GM21515 (cell line): ENCODE data around the gene NPTXR.

Experiments
- ATAC-seq: cut with Tn5 transposase; IDR thresholded peaks from one replicate; pipeline ENCODE4 v1.9.1; 2021; ENCODE audit not compliant: unreplicated experiment

NPTXR gene

DNA sequence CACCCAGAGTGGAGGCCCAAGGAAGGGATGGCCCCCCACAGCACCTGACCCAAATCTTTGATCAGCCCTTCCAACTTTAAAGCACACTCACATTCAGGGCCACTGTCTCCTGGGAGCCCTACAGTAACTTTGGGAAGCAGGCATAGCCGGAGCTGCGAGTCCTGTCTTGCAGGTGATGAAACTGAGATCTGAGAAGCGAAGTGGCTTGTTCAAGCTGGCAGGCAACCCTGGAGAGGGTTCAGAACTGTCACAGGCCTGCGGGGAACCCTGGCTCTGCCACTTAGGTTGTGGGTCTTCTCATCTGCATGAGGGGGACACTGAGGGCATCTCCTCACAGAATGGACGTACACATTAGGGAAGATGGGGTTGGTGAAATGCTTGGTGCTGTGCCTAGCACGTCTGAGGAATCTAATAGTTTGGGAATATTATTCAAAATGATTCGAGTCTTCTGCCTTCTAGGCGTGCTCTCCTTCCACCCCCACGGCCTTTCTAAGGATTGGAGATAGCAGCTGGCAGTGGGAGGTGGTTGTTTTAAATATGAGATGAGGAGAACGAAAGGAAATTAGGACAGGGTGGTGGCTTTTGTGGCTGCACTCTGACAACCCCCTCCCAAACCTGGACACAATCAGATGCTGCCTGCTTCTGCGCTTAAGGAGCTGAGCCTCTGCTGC, 69.2 kb downstream of the NPTXR start:
- ATAC-seq: no peak

GRCh38 chr22:38773363-38773946, 70.4 kb downstream of the NPTXR start:
- ATAC-seq: no peak

DNA sequence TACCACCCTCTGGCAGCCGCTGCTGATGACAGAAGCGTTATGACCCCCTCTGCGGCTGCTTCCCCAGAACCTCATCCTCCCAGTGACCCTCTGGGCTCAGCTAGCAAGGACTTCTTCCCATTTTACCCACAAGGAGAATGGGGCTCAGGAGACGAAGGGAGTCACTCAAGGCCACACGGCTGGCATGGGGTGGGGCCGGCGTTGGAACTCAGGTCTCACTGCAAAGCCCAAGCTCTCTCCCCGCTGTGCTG, 71.3 kb downstream of the NPTXR start:
- ATAC-seq: no peak

- no peak for ATAC-seq
These were observed 73.4 kb downstream of the NPTXR start for GRCh38 chr22:38770257-38770949.
